NCI-H187 treated with DMSO at 0.1 percent for 48 hours (cell line): ENCODE data around the gene MYO1D.

ENCODE experiments used
- DNase-seq: peaks from one replicate; lab custom pipeline; 2025; lab: John Stamatoyannopoulos, UW

MYO1D gene

DNA sequence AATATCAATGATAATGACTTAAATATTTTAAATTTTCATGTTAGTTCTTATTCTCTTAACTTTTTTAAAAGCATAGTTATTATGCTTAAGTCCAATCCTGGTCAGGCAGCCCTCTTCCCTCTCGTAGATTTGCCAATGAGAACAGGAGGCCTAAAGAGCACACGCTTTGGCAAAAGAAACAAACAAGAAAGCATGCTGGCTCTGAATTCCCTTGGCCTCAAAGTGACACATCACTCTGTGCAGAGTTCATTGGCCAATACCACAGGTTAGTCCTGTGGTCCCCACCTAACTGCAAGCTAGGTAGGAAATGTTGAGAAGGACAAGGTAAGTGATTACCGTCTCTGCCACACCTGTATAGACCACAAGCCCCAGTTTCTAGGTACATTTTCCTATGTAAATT, 61.5 kb downstream of the MYO1D start:
- no peak for DNase-seq

DNA sequence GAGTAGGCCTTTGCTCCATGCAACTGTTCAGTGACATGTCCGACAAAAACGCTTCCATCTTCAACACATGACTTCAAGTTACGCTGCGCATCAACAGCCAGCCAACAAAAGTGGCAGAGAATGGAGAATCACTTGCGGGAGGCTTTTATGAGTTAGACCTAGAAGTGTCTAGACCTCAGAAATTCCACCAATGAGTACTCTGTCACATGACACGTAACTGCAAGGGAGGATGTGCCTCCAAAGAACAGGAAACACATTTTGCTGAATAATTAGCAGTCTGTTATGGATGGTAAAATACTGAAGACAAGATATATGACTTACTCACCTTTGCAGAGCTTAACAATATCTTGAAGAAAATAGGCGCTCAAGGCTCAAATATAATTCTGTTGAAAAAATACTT, 62.1 kb downstream of the MYO1D start:
- no peak for DNase-seq

DNA sequence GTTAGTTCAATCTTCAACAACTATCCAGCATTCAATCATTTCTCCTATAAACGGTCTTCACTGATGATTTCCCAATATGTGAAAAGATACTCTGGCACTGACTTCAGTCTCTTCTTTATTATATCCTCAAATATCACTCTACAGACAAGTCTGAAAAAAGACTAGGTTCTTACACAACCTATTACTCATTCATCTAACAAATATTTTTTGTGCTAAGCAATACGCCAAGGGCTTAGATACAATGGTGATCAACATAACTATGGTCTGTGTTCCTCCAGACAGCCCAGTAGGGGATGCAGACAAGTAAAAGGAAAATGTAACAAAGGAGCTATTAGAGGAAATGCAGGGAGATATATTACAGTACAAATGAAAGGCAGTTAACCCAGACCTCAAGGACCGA, 63.9 kb downstream of the MYO1D start:
- no peak for DNase-seq

DNA sequence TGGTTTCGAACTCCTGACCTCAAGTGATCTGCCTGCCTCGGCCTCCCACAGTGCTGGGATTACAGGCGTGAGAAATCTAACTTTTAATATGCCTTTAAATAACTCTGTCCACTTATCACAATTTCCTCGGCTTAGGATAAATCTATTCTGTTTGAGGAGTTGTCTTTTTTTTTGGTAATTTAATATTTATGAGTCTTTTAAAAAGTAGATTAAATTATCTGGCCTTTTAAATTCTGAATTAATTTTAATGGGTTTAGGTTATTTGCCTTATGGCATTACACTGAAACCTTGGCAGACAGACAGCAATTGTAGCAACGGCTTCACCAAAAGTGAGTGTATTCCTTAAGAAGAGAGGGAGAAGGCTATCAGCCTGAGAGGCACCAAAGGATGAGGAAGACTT, 66.2 kb downstream of the MYO1D start:
- DNase-seq, result no peak

DNA sequence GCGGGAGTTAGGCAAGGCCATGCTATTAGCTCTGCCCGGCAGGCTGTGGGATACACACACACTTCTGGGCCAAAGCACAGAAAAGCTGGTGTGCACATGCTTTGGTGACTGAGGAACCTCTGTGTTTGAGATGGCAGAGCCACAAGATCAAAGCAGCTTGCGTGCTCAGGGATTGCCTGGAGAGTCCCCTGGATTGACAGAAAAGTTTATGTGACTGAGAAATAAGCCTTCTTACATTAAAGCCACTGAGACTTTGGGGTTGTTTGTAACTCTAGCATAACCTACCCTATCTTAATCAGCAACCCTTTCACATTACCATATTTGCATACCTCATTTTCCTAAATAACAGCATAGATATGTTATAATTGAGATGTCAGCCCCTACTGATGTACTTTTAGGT, 69.3 kb downstream of the MYO1D start:
- DNase-seq, result no peak

DNA sequence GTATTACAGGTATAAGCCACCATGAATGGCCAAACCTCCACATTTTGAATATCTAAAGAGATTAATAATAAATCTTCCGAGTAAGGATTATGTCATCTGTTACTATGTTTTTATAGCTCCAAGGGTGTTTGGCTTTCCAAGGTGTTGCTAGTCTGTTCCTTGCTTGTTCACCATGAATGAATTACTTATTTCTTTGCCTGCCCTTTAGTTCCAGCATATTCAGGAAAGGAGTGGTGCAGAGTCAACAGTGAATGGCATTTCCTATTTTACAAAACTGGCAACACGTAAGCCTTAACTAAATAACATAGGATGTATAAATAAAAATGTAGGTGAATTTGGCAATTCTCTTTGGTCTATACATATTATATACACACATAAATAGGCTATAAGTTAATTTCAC, 70.3 kb downstream of the MYO1D start:
- DNase-seq, result no peak

DNA sequence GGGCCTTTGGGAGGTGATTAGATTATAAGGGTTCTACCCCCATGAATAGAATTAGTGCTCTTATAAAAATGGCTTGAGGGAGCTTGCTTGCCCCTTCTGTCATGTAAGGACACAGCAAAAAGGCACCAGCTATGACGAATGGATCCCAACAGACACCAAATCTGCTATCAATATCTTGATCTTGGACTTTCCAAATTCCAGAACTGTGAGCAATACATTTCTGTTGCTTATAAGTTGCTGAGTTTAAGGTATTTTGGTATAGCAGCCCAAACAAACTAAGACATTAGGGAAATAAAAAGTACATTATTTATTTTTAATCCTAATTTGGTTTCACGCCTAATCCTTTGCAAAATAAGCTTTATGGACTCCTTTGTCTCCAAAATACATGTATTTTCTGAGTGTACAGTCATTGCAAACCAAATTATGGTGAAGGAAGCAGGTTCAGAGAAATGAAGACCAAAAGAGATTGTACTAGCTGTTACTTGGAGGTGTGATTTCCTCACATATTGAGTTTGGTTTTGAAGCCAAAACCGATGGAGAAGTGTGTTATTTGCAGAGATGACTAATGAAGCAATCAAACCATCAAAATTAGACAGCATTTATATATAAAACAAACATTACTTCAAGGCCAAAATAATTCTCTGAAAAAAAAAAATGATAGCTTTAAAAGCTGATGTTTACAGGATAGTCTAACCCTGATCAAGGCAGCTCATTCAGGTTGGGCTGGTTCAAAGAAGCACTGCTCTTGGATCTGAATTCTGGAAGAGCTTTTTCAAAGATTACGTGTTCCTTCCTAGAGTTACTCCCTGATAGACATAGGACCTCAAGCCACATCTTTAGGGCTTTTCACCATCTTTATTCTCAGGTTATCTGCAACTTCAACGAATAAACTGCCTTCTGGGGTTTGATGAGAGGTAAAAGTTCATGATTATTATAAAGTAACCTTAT, 71.6 kb downstream of the MYO1D start:
- no peak for DNase-seq

DNA sequence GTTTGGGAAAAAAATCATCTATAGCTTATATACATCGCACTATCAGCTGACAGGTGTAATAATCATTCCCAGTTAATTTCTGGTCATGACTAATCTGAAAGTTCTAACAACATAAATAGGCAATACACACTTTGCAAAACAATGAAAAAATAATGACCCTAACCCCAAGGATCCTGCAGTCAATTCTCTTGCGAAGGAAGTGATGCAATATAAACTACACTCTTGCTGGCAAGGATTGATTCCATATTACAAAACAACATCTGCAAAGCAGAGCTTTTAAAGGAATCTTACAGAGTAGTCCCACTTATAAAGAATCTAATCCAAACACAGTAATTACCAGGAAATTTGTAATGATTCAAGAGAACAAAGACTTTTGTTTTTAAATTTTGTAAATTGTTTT, 73.4 kb downstream of the MYO1D start:
- no peak for DNase-seq

DNA sequence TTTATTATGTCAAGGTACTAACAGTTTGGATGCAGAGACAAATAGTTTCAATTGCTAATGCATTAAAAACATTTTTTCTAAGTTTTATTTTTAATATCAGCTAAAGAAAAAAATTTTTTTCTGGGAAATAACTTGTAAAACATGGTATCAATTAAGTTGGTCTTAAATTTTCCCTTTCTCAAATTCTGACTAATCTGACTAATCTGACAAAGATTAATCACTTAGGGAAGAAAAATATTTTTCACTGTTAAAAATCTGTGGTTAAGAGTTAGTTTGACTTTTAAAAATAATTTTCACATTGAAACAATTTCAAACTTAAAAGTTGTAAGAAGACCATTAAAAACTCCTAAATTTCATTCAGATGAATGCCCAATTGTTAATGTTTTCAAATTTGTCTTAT, 74.6 kb downstream of the MYO1D start:
- no peak for DNase-seq

DNA sequence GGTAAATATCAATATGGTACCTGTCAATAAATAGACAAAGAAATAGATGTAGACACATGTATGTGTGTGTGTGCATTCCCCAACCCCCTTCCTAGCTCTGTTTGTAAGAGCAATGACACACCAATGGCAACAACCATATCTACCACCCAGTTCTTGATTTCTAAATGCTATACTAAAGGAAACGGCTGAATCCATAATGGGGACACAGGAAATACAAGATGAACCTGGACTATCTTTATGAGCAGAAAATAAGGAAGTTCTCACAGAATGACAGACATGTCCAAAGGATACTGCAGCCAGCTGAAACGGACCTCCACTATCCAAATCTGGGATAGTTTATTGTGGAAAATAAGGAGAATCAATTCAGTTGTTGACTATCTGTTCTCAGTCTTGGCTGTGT, 75.3 kb downstream of the MYO1D start:
- DNase-seq, result no peak

DNA sequence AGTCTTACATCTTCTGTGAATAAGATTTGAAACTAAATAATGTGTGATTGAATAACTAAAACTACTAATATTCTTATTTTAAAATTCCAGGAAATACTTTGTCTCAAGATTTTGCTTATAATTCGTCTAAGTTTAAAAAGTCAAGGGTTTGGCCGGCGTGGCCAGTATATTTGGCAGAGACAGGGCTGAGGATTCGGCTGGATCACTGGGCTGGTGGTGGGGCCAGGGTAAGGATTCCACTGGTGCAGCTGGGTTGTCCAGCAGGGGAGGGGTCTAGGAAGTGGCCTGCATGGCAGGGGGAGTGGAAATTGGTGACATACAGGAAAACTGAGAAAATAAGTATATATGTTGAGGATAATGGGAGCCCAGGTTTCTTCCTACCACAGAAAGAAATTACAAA, 75.7 kb downstream of the MYO1D start:
- no peak for DNase-seq

DNA sequence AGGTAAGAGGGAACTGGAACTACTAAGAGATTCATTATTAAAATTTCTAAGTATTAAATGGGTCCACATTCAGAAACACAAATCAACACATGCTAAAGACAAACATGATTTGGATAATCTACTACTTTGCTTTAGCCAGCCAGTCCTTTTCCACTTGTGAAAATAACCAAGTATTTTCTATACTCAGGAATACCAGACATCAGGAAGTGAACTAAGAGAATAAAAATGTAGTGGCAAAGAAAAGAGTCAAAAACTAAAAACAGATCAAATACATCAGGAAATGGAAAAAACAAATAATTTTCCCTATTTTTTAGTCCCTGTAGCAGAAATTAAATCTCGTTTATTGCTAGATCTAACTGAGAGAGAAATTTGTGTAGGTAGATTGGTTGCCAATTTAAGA, 78.0 kb downstream of the MYO1D start:
- no peak for DNase-seq

DNA sequence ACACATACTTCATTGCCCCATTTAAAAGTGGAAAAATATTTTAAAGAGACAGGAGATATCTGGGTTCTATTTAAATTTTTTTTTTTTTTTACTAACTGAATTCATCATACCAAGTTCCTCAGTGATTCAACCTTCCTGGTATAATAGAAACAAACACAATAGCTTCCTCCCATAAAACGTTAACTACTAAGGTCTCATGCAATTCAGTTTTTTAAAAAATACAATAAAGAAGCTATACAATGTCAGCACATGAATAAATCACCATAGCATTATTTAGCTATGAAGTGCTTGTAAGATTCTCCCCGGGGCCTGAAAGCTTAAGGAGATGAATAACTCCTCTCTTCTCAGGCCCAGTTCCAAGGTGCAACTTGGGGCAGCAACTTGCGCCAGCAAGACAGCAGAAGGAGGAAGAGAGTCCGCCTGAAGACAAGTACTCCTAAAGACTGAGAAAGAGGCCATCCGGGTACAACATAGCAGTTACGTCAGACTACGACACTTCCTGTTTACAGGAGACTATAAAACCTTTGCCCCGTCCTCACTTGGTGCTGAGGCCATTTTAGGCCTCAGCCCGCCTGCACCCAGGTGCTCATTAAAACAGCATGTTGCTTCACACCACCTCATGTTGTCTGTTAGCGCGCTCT, 81.5 kb downstream of the MYO1D start:
- DNase-seq, result no peak

DNA sequence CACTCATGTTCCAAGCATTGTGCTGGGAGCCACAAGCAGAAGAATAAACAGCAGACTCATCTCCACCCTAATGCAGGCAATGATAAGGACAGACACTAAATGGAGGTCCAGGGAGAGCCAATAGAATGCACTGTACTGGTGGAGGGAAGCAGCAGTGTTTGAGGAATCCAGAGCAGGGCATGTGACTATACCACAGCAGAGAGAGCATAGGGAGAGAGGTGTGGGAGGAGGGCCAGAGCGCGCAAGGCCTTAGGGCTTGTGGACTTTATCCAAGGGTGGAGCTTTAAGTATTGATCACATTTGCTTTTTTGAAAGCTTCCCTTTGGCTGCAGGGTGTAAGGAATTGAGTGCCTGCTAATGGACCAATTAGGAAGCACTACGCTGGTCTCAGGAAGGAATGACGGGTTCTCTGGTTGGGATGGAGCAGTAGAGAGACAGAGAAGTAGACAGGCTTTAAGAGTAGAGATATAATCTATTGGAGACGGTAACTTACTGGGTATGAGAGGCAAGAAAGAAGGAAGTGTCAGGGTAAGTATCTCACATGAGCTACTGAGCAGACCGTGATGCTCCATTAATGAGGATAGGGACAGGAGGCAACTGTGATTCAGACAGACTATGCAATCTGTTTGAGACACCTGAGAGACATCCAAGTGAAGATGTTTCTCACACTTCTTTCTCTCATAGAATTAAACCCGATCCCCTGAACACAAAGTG, 82.2 kb downstream of the MYO1D start:
- no peak for DNase-seq

DNA sequence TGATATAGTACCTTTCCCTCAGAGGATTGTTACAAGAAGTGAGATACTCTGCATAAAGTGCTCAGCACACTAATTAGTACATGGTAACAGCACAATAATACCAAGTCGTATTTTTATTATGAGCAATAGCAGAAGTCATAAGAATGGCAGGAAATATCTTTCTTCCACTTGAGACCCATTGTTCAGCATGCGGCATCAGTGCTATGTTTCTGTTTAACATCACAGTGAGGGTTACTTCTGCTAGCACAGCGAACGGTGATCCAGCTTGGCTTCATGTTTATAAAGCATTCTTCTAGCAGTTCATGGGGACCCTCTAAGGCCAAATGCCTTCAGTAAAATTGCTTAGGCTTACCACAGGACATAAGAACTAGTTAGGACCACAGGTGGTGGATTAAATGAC, 83.1 kb downstream of the MYO1D start:
- DNase-seq, result no peak

DNA sequence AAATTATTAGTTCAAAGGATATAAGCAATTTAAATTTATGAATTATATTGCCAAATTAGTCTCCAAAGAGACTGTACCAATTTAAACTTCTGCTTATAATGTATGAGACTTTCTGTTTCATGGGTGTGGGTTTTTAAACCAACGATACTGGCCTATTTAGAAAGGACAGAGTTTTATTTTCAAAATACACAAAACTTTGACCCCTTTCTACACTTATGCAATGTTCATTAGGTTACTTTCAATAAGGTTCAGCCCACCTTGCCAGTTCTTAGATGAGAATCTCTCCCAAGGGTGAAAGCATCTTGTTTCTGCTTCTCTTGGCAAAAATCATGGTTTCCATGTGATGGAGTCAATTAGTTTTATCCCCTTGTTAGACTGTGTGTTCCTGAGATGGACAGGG, 84.7 kb downstream of the MYO1D start:
- no peak for DNase-seq

DNA sequence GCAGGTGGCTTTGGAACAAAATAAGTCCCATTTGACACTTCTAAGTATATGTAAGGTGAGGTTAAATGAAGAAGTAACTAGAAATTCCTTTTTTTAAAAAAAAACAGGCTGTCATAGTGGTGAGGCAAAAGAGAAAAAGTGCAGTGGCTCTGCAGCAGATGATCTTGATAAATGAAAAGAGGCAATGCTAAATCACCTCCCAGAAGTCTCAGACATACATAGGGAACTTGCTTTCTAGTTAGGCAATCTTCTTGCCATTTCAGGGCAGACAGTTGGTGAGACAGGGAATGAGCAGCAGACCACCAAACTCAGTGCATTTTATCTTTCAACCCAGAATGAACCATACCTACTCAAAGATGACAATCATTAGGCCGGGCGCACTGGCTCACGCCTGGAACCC, 90.8 kb downstream of the MYO1D start:
- no peak for DNase-seq

DNA sequence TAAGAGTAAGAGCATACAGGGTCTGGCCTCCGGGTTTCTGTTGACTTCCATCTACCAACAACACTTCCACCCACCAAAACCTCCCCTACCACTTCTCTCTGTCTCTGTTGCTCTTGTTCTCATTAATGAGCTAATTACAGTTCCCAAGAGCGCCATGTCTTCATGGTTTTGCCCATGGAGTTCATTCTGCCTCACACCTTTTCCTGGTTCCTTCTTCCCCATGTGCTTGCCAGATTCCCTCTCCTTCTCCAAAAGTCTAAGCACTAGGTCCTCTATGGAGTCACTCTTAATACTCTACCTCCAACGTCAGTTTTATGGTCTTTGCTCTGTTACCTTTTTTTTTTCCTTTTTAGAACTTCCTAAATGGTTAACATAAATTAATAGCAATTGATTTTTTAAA, 92.8 kb downstream of the MYO1D start:
- no peak for DNase-seq

DNA sequence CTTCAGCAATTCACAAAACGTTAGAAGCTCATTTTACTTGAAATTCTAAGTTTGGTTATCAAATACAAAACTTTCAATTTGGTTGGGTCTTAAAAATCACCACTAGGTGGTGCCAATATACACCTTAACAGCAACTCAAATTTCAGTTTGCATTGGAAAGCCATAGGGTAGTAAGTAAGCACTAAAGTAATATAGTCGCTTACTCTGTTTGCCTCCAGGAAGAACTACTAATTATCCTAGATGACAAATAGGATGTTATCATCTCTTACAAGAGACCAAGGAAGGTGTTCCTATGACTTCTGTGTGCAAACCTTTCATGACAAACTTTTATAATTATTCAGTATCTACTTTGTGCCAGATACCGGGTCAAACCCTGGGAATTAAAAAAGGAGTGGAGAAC, 93.3 kb downstream of the MYO1D start:
- no peak for DNase-seq

DNA sequence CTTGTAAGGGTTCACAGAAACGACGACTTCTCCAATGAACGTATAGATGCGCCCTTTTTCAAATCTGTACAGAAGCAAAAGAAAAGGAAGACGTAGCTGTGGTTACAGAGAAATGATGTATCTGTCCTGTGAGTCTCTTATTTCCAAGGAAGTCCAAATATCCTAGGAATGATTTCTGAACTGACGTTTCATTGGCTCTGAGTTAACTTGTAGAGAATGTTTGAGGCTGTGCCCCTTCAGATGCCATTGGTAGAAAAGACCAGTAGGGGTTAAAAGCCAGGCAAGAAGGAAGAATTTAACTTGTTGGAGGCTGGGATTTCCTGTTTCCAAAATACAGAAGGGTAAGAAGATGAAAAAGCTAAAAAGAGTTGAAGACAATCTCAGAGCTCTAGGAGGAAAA, 96.2 kb downstream of the MYO1D start:
- no peak for DNase-seq

DNA sequence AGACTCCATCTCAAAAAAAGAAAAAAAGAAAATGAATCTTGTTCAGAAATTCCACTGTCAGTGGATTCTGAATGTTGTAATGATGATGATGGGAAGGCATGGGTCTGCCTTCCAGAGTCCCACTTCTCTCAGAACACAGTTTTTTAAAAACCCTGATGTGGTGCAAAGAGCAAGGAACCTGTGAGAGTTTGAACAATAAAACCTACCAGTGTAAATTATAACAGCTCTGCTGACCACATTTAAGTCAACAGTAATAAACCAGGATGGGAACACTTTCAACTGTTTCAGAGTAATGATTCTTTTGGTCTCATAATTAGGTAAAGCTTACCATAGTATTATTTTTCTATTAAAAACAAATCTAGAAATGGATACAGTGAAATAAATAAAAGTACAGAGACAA, 99.0 kb downstream of the MYO1D start:
- no peak for DNase-seq

DNA sequence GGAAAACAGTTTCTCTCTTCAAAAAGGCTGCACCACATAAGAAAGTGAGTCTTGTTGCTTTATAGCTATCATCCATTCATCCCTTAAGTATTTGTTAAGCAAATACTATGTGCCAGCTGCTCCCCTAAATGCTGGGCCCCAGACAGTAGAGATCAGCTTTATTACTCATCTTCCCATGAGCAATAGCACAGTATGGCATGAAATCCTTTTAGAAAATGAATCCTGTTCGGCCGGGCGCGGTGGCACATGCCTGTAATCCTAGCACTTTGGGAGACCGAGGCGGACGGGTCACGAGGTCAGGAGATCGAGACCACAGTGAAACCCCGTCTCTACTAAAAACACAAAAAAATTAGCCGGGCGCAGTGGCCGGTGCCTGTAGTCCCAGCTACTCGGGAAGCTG, 99.5 kb downstream of the MYO1D start:
- no peak for DNase-seq

DNA sequence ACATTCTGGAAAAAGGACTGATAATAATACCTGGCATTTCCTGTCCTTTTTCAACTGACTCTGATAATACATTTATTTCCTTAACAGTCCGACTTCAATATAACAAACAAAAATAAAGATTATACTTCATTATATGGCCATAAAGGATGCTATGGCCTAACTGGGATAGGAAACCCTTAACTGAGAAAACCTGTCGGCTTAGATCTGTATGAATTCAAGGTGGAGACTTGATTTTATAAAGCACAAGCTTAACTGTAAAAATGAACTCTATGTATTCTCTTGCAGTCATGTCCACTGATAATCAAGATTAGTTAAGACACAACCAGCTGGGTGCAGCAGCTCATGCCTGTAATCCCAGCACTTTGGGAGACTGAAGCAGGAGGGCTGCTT, 102.2 kb downstream of the MYO1D start:
- DNase-seq, result no peak
